ENCODE measurements around the gene MAST4. TPM values are rescaled to one million over a fixed set of nuclear protein-coding genes. Genes with fewer than 3 reads are reported as not detected.
"Not testable (repeated sequence)": the region's sequence is repeated elsewhere in the genome, so short reads cannot be mapped to it uniquely, and the experiment has no call there.

Gene MAST4
- total and polyA plus RNA-seq, 5 experiments from 2014 or later, result 4.5 to 19.4 (median 10.3) TPM

DNA sequence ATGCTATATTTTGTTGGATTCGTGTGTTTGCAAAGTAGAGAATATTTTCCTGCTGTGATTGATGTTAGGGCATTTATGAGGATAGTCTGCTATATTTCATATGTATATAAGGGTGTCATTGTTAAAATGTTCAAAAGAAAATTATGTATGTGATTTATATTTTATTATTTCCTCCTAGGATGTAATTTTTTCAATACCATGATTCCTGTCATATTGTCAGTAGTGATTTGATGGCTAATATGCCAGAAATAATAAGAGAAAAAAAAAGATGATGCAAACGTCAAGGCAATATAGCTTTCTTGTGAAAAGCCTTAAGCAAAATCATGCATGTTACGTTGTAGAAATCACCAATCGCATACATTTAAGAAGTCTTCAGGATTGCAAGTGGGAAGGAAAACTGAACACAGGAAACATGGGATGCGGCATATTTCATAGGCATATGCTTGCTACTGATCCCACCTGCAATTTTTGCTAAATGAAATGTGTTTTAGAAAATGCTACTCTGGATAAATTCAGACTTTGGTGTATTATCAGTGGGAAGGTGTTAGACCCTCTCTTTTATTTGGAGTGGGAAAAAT lies 224.5 kb downstream of the MAST4 start:
- Mint-ChIP-seq H3K4me3 (no peak overlapping the region), H3K4me1 (peaks cover 0 to 4% (median 1%) of the 10 kb centered on the region in 4 donors), H3K36me3 (no peaks in the 10 kb centered on the region), H3K27ac (no peak overlapping the region), H3K9me3 (no peaks in the 10 kb centered on the region), H3K27me3 (no peaks in the 10 kb centered on the region)
- POLR2A ChIA-PET, result no interaction called here
- DNase-seq, result no peak
- no peak for ATAC-seq

DNA sequence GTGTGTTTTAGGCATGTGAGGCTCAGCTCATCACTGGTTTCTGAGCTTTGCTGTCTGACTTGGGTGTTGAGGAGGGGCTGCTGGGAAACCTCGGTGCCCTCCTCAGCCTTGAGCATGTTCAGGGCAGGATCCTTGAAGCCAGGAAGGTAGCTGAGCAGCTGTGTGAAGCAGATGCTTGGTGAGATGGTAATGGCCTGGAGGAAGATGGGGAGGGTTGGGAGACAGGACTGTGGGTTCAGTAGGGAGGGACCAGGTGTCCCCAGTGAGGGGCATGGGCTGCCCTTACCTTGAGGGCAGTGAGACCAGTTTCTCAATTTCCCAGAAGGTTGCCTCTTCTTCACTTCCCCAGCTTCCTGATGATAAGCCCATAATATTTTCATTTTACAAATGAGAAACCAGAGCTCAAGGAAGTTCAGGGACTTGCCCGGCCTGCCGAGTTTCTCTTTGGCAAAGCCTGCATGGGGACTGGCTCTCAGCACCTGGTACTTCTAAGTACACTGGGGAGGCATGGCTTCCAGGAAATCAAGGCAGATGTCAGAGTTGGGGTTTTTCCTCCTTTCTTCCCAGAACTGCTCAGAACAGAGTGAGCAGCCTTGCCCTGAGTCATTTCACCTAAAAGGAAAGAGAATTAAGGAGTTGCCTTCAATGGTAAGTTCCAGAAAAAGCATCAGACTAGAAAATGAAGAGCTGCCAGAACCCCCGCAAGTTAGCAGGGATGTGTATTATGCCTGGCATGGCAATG lies 225.7 kb downstream of the MAST4 start:
- DNase-seq (no peak), ATAC-seq (no peak)
- Mint-ChIP-seq H3K9me3 (no peaks in the 10 kb centered on the region), H3K4me1 (peaks cover 0 to 4% (median 1%) of the 10 kb centered on the region in 4 donors), H3K36me3 (no peaks in the 10 kb centered on the region), H3K4me3 (no peak overlapping the region), H3K27ac (no peak overlapping the region), H3K27me3 (peaks cover 0 to 4% (median 0%) of the 10 kb centered on the region in 5 donors)
- POLR2A ChIA-PET, result no interaction called here

DNA sequence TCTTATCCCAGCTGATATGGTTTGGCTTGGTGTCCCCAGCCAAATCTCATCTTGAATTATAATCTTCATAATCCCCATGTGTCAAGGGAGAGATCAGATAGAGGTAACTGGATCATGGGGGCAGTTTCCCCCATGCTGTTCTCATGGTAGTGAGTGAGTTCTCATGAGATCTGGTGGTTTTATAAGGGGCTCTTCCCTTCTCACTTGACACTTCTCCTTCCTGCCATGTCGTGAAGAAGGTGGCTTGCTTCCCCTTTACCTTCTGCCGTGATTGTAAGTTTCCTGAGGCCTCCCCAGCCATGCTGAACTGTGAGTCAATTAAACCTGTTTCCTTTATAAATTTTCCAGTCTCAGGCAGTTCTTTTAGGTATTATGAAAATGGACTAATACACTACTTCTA lies 226.7 kb downstream of the MAST4 start:
- H3K4me3 Mint-ChIP-seq, ATAC-seq, DNase-seq, POLR2A ChIA-PET, H3K9me3 Mint-ChIP-seq, H3K4me1 Mint-ChIP-seq, H3K36me3 Mint-ChIP-seq: not testable (repeated sequence)
- H3K27ac Mint-ChIP-seq, result peak overlapping the region in 2 of 10 donors; percentile 15 to 34
- peaks cover 0 to 11% (median 4%) of the 10 kb centered on the region in 5 donors for H3K27me3 Mint-ChIP-seq

- H3K4me3 Mint-ChIP-seq, result no peak overlapping the region
- no peak overlapping the region for H3K27ac Mint-ChIP-seq
- no peaks in the 10 kb centered on the region for H3K36me3 Mint-ChIP-seq
- no peak for ATAC-seq
- DNase-seq, result no peak
- H3K4me1 Mint-ChIP-seq, result peaks cover 12 to 19% (median 15%) of the 10 kb centered on the region in 4 donors
- H3K9me3 Mint-ChIP-seq, result no peaks in the 10 kb centered on the region
- POLR2A ChIA-PET, result no interaction called here
- peaks cover 0 to 13% (median 5%) of the 10 kb centered on the region in 5 donors for H3K27me3 Mint-ChIP-seq
Measured at GRCh38 chr5:66824476-66824875, 228.3 kb downstream of the MAST4 start.

DNA sequence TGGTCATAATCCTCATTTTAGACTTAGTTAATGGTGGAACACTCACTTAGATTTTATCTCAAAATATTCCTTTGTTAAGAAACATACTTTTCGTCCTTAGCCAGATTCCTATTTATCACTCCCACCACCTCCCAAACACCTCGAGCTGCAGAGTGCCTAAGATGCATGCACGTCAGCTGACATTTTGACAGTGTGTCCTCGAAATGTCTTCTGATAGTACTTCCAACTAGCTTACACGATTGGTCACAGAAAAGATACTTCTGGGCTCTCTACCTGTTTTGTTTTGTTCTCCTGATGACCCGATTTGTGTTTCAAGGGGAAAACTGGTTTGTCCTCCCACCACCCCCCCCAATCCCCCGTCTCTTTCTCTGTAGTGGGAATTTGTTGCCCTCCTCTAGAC lies 230.1 kb downstream of the MAST4 start:
- no peak for DNase-seq
- H3K4me1 Mint-ChIP-seq, result peaks cover 12 to 22% (median 18%) of the 10 kb centered on the region in 4 donors
- H3K27ac Mint-ChIP-seq, result no peak overlapping the region
- peaks cover 4 to 28% (median 12%) of the 10 kb centered on the region in 5 donors for H3K27me3 Mint-ChIP-seq
- no peak for ATAC-seq
- H3K9me3 Mint-ChIP-seq, result no peaks in the 10 kb centered on the region
- no peaks in the 10 kb centered on the region for H3K36me3 Mint-ChIP-seq
- POLR2A ChIA-PET, result no interaction called here
- no peak overlapping the region for H3K4me3 Mint-ChIP-seq

- Mint-ChIP-seq H3K36me3 (no peaks in the 10 kb centered on the region), H3K4me1 (peaks cover 12 to 22% (median 18%) of the 10 kb centered on the region in 4 donors), H3K4me3 (no peak overlapping the region), H3K27me3 (peaks cover 4 to 32% (median 15%) of the 10 kb centered on the region in 5 donors), H3K27ac (no peak overlapping the region), H3K9me3 (no peaks in the 10 kb centered on the region)
- ATAC-seq (no peak), DNase-seq (no peak)
- POLR2A ChIA-PET, result no interaction called here
Measured at GRCh38 chr5:66826696-66827095, 230.5 kb downstream of the MAST4 start.

GRCh38 chr5:66828046-66828547 lies 231.9 kb downstream of the MAST4 start:
- POLR2A ChIA-PET, result interaction anchor here (1.3 kb wide), 1 partner anchor 9 kb away, joined by 6 read pairs; no protein-coding TSS in a partner anchor
- Mint-ChIP-seq H3K4me3 (peak overlapping the region; percentile 67 to 89 (median 79)), H3K36me3 (no peaks in the 10 kb centered on the region), H3K9me3 (no peaks in the 10 kb centered on the region), H3K4me1 (peaks cover 8 to 21% (median 17%) of the 10 kb centered on the region in 4 donors), H3K27me3 (peaks cover 7 to 46% (median 25%) of the 10 kb centered on the region in 5 donors), H3K27ac (peak overlapping the region in 4 of 10 donors; percentile 33 to 76 (median 39))
- ATAC-seq (no peak), DNase-seq (no peak)

DNA sequence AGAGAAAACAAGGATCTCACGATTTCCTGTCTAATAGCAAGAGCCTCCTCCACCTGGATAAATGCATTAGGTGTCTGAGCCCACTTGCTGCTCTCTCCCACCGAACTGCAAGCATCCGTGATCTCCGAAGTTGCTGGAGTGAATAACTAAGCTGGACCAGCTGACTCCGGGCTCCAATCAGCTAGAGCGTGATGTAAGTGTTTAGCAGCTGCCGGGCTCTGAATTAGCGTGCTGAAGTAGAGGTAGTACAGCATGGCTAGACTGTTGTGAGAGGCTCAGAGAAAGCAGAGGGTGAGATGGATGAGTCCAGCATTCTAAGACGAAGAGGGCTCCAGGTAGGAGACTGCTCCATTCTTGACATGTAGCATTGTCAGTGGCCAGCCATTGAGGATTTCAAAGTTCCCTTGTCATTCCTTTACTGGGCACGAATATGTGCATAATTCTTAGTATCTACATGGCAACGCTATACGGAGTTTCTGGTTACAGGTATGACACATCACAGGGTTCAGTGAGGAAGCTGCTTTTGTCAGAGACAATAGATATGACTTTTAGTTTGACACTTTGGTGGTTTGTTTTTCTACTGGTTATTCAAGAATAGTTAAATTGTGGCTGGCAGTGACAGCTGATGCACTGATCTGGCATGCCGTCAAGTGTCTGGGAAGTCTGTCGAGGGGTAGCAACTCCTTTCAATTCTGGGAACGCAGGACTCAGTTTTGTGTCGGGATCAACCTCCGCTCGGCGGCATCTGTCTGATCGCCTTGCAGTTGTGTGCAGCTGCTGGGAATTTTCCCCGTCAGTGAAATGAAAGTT lies 232.6 kb downstream of the MAST4 start:
- Mint-ChIP-seq H3K4me1 (peaks cover 8 to 21% (median 17%) of the 10 kb centered on the region in 4 donors), H3K4me3 (peak overlapping the region; percentile 67 to 89 (median 79)), H3K27me3 (peaks cover 9 to 52% (median 30%) of the 10 kb centered on the region in 5 donors), H3K9me3 (no peaks in the 10 kb centered on the region), H3K27ac (peak overlapping the region in 9 of 10 donors; percentile 17 to 76 (median 46)), H3K36me3 (no peaks in the 10 kb centered on the region)
- ATAC-seq (peak; percentile 91 to 92), DNase-seq (peak; percentile 13 to 72 (median 44))
- POLR2A ChIA-PET, result interaction anchor here (1.3 kb wide), 1 partner anchor 9 kb away, joined by 6 read pairs; no protein-coding TSS in a partner anchor

DNA sequence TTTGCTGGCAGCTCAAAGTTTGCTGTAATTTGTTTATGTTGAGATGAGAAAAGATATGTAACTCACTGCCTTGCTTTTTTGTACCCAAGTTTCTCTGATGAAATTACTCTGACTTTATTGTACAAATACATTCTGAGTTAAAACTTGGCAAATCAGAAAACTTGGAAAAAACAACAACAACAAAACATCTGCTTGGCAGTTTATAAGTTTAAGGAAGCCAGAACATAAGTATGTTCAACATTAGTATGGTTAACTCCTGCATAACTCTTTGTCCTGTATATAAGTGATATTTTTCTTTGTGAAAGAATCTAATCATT lies 233.1 kb downstream of the MAST4 start:
- no peak for ATAC-seq
- H3K27ac Mint-ChIP-seq, result peak overlapping the region in 8 of 10 donors; percentile 17 to 76 (median 43)
- POLR2A ChIA-PET, result interaction anchor here (1.3 kb wide), 1 partner anchor 10 kb away, joined by 6 read pairs; no protein-coding TSS in a partner anchor
- peaks cover 8 to 21% (median 17%) of the 10 kb centered on the region in 4 donors for H3K4me1 Mint-ChIP-seq
- no peak for DNase-seq
- peaks cover 13 to 58% (median 35%) of the 10 kb centered on the region in 5 donors for H3K27me3 Mint-ChIP-seq
- H3K9me3 Mint-ChIP-seq, result no peaks in the 10 kb centered on the region
- peak overlapping the region; percentile 67 to 89 (median 79) for H3K4me3 Mint-ChIP-seq
- no peaks in the 10 kb centered on the region for H3K36me3 Mint-ChIP-seq

DNA sequence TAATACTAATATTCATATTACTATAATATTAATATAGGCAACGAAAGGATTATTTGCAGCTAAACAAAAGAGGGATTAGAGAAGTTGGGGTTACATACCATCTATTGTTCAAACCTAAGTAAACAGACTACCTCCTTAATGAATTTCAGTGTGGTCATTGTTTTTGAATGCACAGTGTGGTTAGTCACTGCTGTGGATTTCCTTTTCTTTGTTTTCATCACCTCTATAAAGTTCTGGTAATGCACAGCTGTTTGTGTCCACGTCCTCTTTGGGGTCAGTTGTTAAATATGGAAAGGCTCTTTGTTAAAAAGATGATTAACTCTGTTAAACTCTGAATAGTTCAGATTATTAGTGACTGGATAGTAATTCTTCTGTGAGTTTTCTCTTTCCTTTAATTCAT lies 233.6 kb downstream of the MAST4 start:
- POLR2A ChIA-PET, result no interaction called here
- peak overlapping the region in 2 of 10 donors; percentile 7 to 43 for H3K4me3 Mint-ChIP-seq
- peaks cover 13 to 60% (median 37%) of the 10 kb centered on the region in 5 donors for H3K27me3 Mint-ChIP-seq
- no peaks in the 10 kb centered on the region for H3K9me3 Mint-ChIP-seq
- ATAC-seq (no peak), DNase-seq (no peak)
- H3K4me1 Mint-ChIP-seq, result peaks cover 8 to 21% (median 17%) of the 10 kb centered on the region in 4 donors
- H3K27ac Mint-ChIP-seq, result no peak overlapping the region
- H3K36me3 Mint-ChIP-seq, result no peaks in the 10 kb centered on the region

DNA sequence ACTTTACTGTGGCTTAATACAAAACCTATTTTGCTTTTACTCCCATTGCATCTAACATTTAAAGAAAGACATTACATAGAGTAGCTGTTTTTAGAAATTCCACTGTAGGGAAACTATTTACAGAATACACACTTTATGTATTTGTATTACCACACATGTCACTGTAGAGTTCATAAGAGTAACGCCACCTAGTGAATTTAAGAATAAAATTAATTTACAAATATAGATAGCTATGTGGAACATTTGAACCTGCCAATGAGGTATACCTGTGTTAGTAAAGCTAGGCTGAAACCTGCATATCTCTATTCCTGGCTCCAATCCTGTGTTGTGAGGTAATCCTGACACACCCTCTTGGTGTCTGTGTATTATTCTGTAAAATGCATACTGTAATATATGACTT lies 234.4 kb downstream of the MAST4 start:
- H3K36me3 Mint-ChIP-seq, result no peaks in the 10 kb centered on the region
- DNase-seq (no peak), ATAC-seq (no peak)
- POLR2A ChIA-PET, result no interaction called here
- H3K4me3 Mint-ChIP-seq, result peak overlapping the region in 2 of 10 donors; percentile 6 to 23
- H3K27ac Mint-ChIP-seq, result no peak overlapping the region
- peaks cover 8 to 21% (median 17%) of the 10 kb centered on the region in 4 donors for H3K4me1 Mint-ChIP-seq
- no peaks in the 10 kb centered on the region for H3K9me3 Mint-ChIP-seq
- H3K27me3 Mint-ChIP-seq, result peaks cover 16 to 60% (median 37%) of the 10 kb centered on the region in 5 donors

DNA sequence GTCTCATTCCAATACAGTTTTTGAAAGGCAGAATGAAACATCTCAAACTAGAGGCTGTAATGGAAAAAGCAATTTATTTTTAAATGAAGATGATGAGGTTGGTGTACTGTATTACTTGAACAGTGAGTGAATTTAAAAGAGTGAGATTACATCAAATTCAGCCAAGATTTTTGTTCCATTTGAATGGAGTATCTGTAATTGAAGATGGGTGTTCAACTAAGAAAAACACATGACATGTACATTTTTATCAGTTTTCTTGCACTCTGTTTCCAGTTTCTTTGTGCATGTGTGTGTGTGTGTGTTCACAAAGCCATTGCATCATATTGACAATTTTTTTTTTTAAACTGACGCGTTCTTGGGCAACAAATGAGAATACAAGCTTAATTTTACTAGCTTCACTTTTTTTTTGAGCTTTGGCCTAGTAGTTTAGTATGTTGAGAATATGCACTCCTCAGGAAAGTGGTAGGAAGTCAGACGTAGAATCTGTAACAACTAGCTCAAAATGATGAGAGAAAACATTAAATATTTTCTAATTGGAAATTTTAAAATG lies 243.5 kb downstream of the MAST4 start:
- POLR2A ChIA-PET, result no interaction called here
- Mint-ChIP-seq H3K4me1 (peaks cover 0 to 3% (median 0%) of the 10 kb centered on the region in 4 donors), H3K36me3 (no peaks in the 10 kb centered on the region), H3K9me3 (peaks cover 0 to 3% (median 0%) of the 10 kb centered on the region in 9 donors), H3K4me3 (no peak overlapping the region), H3K27ac (no peak overlapping the region), H3K27me3 (peaks cover 0 to 13% (median 9%) of the 10 kb centered on the region in 5 donors)
- ATAC-seq, result no peak
- no peak for DNase-seq
